Measurements from ENCODE around the gene HAUS3.
"Not testable (repeated sequence)": the region's sequence is repeated elsewhere in the genome, so short reads cannot be mapped to it uniquely, and the experiment has no call there.

Gene HAUS3

DNA sequence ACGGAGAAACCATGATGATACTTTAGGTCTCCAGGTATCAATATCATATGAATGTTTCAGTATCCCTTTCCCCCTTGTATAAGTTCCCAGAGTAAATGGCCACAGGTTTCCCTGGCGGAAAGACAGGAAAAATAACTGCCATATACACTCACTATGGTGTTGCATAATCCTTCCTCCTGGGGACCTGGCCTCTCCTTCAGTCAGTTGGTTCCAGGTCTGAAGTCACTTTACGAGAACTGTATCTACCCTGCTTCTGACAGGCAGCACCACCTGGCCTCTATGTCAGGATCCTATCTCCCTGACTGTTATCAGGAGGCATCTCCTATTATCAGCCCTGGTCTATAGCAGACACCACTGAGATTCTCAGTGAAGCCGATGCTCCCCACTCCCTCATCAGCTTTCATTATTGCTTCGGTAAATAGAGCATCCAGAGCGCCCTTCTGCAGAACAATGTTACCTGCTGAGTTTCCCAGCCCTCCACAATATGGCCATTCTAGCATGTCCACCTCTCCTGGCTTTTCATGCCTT lies 22.6 kb downstream of the HAUS3 start:
- H3K9me3 Mint-ChIP-seq: no peaks in the 10 kb centered on the region
- peaks cover 9% of the 10 kb centered on the region for H3K4me1 Mint-ChIP-seq (ENCODE audit: low read depth)
- H3K27me3 Mint-ChIP-seq: no peaks in the 10 kb centered on the region
- H3K36me3 Mint-ChIP-seq (ENCODE audit: low read depth): peaks cover 21% of the 10 kb centered on the region
- intact Hi-C loops (cut with micrococcal nuclease): no loop called here
- H3K27ac Mint-ChIP-seq: no peak overlapping the region
- no peak overlapping the region for H3K4me3 Mint-ChIP-seq

DNA sequence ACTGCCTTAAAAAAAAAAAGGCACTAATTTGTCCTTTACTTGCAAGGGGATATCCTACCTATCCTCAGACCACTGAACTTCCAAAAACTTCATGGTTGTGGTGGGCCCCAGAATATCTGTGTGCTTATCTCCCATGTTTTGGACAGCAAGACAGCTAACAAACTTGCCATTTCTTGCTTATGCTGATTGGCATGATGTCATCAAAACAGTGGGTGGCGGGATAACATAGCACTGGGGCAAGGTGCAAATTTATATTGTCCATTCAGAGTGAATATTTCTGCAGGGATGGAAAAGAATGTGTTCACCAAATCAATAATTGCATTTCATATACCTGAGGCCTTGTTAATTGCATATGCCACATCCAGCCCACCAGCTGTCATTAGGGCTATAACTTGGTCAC lies 23.5 kb downstream of the HAUS3 start:
- intact Hi-C loops (cut with micrococcal nuclease): no loop called here
- H3K9me3 Mint-ChIP-seq: no peaks in the 10 kb centered on the region
- peaks cover 18% of the 10 kb centered on the region for H3K36me3 Mint-ChIP-seq (ENCODE audit: low read depth)
- H3K27me3 Mint-ChIP-seq: no peaks in the 10 kb centered on the region
- H3K4me1 Mint-ChIP-seq (ENCODE audit: low read depth): peaks cover 9% of the 10 kb centered on the region
- H3K4me3 Mint-ChIP-seq: no peak overlapping the region
- no peak overlapping the region for H3K27ac Mint-ChIP-seq

- no peaks in the 10 kb centered on the region for H3K9me3 Mint-ChIP-seq
- intact Hi-C loops (cut with micrococcal nuclease): no loop called here
- H3K4me3 Mint-ChIP-seq: no peak overlapping the region
- H3K27me3 Mint-ChIP-seq: no peaks in the 10 kb centered on the region
- H3K36me3 Mint-ChIP-seq (ENCODE audit: low read depth): peaks cover 11% of the 10 kb centered on the region
- no peak overlapping the region for H3K27ac Mint-ChIP-seq
- peaks cover 9% of the 10 kb centered on the region for H3K4me1 Mint-ChIP-seq (ENCODE audit: low read depth)
Measured at GRCh38 chr4:2217726-2218125, 24.2 kb downstream of the HAUS3 start.

- Mint-ChIP-seq H3K4me1 (ENCODE audit: low read depth) (no peaks in the 10 kb centered on the region), H3K27ac (no peak overlapping the region), H3K4me3 (no peak overlapping the region), H3K36me3 (ENCODE audit: low read depth) (no peaks in the 10 kb centered on the region), H3K9me3 (no peaks in the 10 kb centered on the region), H3K27me3 (no peaks in the 10 kb centered on the region)
- intact Hi-C loops (cut with micrococcal nuclease): no loop called here
Measured at GRCh38 chr4:2212831-2213230, 29.1 kb downstream of the HAUS3 start.

DNA sequence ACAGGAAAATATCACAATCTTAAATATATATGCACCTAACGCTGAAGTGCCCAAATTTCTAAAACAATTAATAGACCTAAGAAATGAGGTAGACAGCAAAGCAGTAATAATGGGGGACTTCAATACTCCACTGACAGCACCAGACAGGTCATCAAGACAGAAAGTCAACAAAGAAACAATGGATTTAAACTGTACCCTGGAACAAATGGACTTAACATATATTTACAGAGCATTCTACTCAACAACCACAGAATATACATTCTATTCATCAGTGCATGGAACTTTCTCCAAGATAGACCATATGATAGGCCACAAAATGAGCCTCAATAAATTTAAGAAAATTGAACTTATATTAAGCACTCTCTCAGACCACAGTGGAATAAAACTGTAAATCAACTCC lies 39.1 kb downstream of the HAUS3 start:
- H3K27me3 Mint-ChIP-seq; H3K27ac Mint-ChIP-seq; H3K9me3 Mint-ChIP-seq; H3K4me1 Mint-ChIP-seq (ENCODE audit: low read depth); H3K4me3 Mint-ChIP-seq; H3K36me3 Mint-ChIP-seq (ENCODE audit: low read depth); intact Hi-C loops (cut with micrococcal nuclease): not testable (repeated sequence)

DNA sequence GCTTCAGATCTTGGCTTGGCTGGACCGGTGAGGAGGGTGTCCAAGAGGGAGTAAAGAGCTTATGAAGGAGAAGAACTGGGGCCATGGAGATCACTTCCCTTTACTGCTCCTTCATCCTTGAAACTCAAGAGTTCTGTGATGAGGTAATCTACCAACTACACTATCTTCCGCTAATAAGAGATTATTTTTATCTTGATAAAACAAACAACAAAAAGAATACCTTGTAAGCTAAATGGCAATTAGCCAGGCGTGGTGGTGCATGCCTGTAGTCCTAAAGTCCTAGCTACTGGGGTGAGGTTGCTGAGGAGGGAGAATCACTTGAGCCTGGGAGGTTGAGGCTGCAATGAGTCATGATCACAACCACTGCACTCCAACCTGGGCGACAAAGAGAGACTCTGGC lies 47.4 kb downstream of the HAUS3 start:
- intact Hi-C loops (cut with micrococcal nuclease): no loop called here
- no peaks in the 10 kb centered on the region for H3K4me1 Mint-ChIP-seq (ENCODE audit: low read depth)
- no peaks in the 10 kb centered on the region for H3K27me3 Mint-ChIP-seq
- no peak overlapping the region for H3K27ac Mint-ChIP-seq
- peaks cover 7% of the 10 kb centered on the region for H3K36me3 Mint-ChIP-seq (ENCODE audit: low read depth)
- H3K9me3 Mint-ChIP-seq: peaks cover 7% of the 10 kb centered on the region
- no peak overlapping the region for H3K4me3 Mint-ChIP-seq

GRCh38 chr4:2193326-2193725 lies 48.6 kb downstream of the HAUS3 start:
- Mint-ChIP-seq H3K9me3 (peaks cover under 1% of the 10 kb centered on the region), H3K4me3 (no peak overlapping the region), H3K27ac (no peak overlapping the region), H3K4me1 (ENCODE audit: low read depth) (no peaks in the 10 kb centered on the region), H3K27me3 (no peaks in the 10 kb centered on the region), H3K36me3 (ENCODE audit: low read depth) (peaks cover 7% of the 10 kb centered on the region)
- intact Hi-C loops (cut with micrococcal nuclease): no loop called here

GRCh38 chr4:2186865-2187172 lies 55.1 kb downstream of the HAUS3 start:
- no peaks in the 10 kb centered on the region for H3K36me3 Mint-ChIP-seq (ENCODE audit: low read depth)
- H3K27ac Mint-ChIP-seq: no peak overlapping the region
- peaks cover 2% of the 10 kb centered on the region for H3K27me3 Mint-ChIP-seq
- intact Hi-C loops (cut with micrococcal nuclease): no loop called here
- H3K9me3 Mint-ChIP-seq: peaks cover 31% of the 10 kb centered on the region
- peaks cover 15% of the 10 kb centered on the region for H3K4me1 Mint-ChIP-seq (ENCODE audit: low read depth)
- H3K4me3 Mint-ChIP-seq: no peak overlapping the region

- H3K4me1 Mint-ChIP-seq (ENCODE audit: low read depth): peaks cover 15% of the 10 kb centered on the region
- H3K9me3 Mint-ChIP-seq: peaks cover 31% of the 10 kb centered on the region
- intact Hi-C loops (cut with micrococcal nuclease): no loop called here
- no peak overlapping the region for H3K4me3 Mint-ChIP-seq
- peaks cover 2% of the 10 kb centered on the region for H3K27me3 Mint-ChIP-seq
- H3K27ac Mint-ChIP-seq: no peak overlapping the region
- H3K36me3 Mint-ChIP-seq (ENCODE audit: low read depth): no peaks in the 10 kb centered on the region
Measured at GRCh38 chr4:2186133-2186864, 55.6 kb downstream of the HAUS3 start.

DNA sequence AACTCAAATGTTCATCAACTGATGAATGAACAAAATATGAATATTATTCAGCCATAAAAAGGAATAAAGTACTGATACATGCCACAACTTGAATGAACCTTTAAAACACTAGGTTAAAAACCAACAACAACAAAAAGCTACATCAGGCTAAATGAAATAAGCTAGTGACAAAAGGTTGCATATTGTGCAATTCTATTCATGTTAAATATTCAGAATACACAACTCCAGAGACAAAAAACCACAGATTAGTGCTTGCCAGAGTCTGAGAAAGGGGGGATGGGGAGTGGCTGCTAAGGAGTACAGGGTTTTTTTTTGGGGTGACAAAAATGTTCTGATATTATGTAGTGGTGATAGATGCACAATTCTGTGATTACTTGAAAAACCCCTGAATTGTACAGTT lies 58.5 kb downstream of the HAUS3 start:
- peaks cover 15% of the 10 kb centered on the region for H3K4me1 Mint-ChIP-seq (ENCODE audit: low read depth)
- H3K27me3 Mint-ChIP-seq: peaks cover 2% of the 10 kb centered on the region
- no peak overlapping the region for H3K4me3 Mint-ChIP-seq
- no peaks in the 10 kb centered on the region for H3K36me3 Mint-ChIP-seq (ENCODE audit: low read depth)
- intact Hi-C loops (cut with micrococcal nuclease): no loop called here
- H3K9me3 Mint-ChIP-seq: peaks cover 31% of the 10 kb centered on the region
- H3K27ac Mint-ChIP-seq: no peak overlapping the region

DNA sequence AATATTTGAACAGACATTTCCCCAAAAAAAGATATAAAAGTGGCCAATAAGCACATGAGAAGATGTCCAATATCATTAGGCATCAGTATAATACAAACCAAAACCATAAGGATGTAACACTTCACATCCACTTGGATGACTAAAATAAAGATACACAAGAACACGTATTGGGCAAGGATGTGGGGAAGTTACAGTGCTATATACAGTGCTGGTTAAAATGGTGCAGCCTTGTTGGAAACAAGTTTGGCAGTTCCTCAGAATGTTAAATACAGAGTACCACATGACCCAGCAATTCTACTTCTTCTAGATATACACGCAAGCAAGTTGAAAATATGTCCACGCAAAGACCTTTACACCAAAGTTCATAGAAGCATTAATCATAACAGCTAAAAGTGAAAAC lies 58.9 kb downstream of the HAUS3 start:
- Mint-ChIP-seq H3K27me3 (peaks cover 2% of the 10 kb centered on the region), H3K4me3 (no peak overlapping the region), H3K27ac (no peak overlapping the region), H3K36me3 (ENCODE audit: low read depth) (no peaks in the 10 kb centered on the region), H3K9me3 (peaks cover 27% of the 10 kb centered on the region), H3K4me1 (ENCODE audit: low read depth) (peaks cover 15% of the 10 kb centered on the region)
- intact Hi-C loops (cut with micrococcal nuclease): no loop called here

GRCh38 chr4:2180410-2180809 lies 61.5 kb downstream of the HAUS3 start:
- peaks cover 15% of the 10 kb centered on the region for H3K4me1 Mint-ChIP-seq (ENCODE audit: low read depth)
- H3K36me3 Mint-ChIP-seq (ENCODE audit: low read depth): no peaks in the 10 kb centered on the region
- H3K27me3 Mint-ChIP-seq: no peaks in the 10 kb centered on the region
- intact Hi-C loops (cut with micrococcal nuclease): no loop called here
- H3K27ac Mint-ChIP-seq: no peak overlapping the region
- H3K9me3 Mint-ChIP-seq: peaks cover 6% of the 10 kb centered on the region
- H3K4me3 Mint-ChIP-seq: no peak overlapping the region

DNA sequence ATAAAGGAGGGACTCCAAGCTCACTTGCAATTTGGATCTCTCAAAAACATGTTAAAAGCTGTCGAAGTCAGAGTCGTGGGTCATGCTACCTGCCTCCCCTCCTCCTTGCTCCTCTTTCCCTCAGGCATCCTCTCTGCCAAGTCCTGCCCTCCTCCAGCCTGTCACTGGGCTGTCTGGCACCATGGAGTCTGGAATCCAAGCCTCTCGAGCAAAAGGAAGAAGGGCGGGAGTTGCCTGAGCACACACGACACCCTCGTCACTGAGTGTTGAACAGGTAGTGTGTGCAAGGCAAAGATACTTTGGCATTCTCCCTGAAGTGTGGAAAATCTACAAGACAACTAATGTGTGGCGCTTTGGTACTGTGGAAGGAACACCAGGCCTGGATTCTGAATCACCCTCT lies 62.2 kb downstream of the HAUS3 start:
- H3K9me3 Mint-ChIP-seq: peaks cover 6% of the 10 kb centered on the region
- H3K4me1 Mint-ChIP-seq (ENCODE audit: low read depth): peaks cover 15% of the 10 kb centered on the region
- H3K36me3 Mint-ChIP-seq (ENCODE audit: low read depth): no peaks in the 10 kb centered on the region
- no peak overlapping the region for H3K4me3 Mint-ChIP-seq
- no peaks in the 10 kb centered on the region for H3K27me3 Mint-ChIP-seq
- intact Hi-C loops (cut with micrococcal nuclease): no loop called here
- H3K27ac Mint-ChIP-seq: no peak overlapping the region

DNA sequence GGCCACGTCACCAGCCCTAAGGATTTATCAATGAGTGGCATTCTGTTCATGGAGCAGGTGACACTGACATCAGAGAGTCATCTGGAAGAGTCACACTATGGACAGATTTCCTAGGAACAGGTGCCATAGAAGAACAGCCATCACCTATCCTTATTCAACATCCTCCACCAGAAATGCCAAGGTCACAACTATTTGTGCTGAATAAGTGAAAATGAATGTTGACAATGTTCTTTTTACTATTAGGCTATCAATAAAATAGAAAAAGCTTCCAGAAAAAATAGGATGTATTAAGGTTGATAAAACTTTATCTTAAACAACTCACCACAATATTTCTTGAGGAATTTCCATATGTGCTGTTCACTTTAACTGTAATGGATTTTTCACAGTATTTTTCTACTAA lies 62.9 kb downstream of the HAUS3 start:
- H3K9me3 Mint-ChIP-seq: peaks cover 6% of the 10 kb centered on the region
- no peak overlapping the region for H3K27ac Mint-ChIP-seq
- no peak overlapping the region for H3K4me3 Mint-ChIP-seq
- H3K4me1 Mint-ChIP-seq (ENCODE audit: low read depth): peaks cover 15% of the 10 kb centered on the region
- no peaks in the 10 kb centered on the region for H3K27me3 Mint-ChIP-seq
- no peaks in the 10 kb centered on the region for H3K36me3 Mint-ChIP-seq (ENCODE audit: low read depth)
- intact Hi-C loops (cut with micrococcal nuclease): no loop called here

All from dendritic cell treated with granulocyte-macrophage colony-stimulating factor and Interleukin-4, amounts not matched to agents 40 ng/mL and 50 ng/mL, for 4 days (primary cell).